Measurements from ENCODE around the gene CCDC188. TPM values are rescaled to one million over a fixed set of nuclear protein-coding genes. Genes with fewer than 3 reads are reported as not detected.
A peak's percentile ranks its signal among the peaks of the same experiment; 100 is the strongest.

The CCDC188 gene
- total and polyA plus RNA-seq, 2 of the 13 experiments (the other 11 are each of a cell fraction or from before 2014, with no cell fraction given) = not detected

GRCh38 chr22:20116951-20117632 lies 33.8 kb downstream of the CCDC188 start, which contains the start of gene TRMT2A (continued):
- TF ChIP-seq PBX2 (CRISPR knock-in tag; IDR thresholded peaks at IDR 0.05) (no peak), ZNF746 (CRISPR knock-in tag; IDR thresholded peaks at IDR 0.05) (peak; percentile 81; the same call in 1 of the 2 replicates), ZBTB43 (CRISPR knock-in tag; conservative IDR thresholded peaks at IDR 0.05) (peak; percentile 68), ZNF143 (CRISPR knock-in tag; IDR thresholded peaks at IDR 0.05) (peak; percentile 92), ZNF691 (CRISPR knock-in tag; IDR thresholded peaks at IDR 0.05; ENCODE audit: borderline replicate concordance, low read depth) (peak; percentile 45; the same call in 1 of the 2 replicates), ZNF24 (IDR thresholded peaks at IDR 0.05) (no peak), MLLT10 (CRISPR knock-in tag; IDR thresholded peaks at IDR 0.05) (no peak), KLF11 (CRISPR knock-in tag; IDR thresholded peaks at IDR 0.05) (peak; percentile 67; the same call in 1 of the 2 replicates), ZNF784 (CRISPR knock-in tag; IDR thresholded peaks at IDR 0.05; ENCODE audit: borderline replicate concordance) (peak; percentile 40; the same call in 1 of the 2 replicates), ATRX (CRISPR knock-in tag; IDR thresholded peaks at IDR 0.05; ENCODE audit: borderline replicate concordance) (no peak)
- TF ChIP-seq, protein P1, sequence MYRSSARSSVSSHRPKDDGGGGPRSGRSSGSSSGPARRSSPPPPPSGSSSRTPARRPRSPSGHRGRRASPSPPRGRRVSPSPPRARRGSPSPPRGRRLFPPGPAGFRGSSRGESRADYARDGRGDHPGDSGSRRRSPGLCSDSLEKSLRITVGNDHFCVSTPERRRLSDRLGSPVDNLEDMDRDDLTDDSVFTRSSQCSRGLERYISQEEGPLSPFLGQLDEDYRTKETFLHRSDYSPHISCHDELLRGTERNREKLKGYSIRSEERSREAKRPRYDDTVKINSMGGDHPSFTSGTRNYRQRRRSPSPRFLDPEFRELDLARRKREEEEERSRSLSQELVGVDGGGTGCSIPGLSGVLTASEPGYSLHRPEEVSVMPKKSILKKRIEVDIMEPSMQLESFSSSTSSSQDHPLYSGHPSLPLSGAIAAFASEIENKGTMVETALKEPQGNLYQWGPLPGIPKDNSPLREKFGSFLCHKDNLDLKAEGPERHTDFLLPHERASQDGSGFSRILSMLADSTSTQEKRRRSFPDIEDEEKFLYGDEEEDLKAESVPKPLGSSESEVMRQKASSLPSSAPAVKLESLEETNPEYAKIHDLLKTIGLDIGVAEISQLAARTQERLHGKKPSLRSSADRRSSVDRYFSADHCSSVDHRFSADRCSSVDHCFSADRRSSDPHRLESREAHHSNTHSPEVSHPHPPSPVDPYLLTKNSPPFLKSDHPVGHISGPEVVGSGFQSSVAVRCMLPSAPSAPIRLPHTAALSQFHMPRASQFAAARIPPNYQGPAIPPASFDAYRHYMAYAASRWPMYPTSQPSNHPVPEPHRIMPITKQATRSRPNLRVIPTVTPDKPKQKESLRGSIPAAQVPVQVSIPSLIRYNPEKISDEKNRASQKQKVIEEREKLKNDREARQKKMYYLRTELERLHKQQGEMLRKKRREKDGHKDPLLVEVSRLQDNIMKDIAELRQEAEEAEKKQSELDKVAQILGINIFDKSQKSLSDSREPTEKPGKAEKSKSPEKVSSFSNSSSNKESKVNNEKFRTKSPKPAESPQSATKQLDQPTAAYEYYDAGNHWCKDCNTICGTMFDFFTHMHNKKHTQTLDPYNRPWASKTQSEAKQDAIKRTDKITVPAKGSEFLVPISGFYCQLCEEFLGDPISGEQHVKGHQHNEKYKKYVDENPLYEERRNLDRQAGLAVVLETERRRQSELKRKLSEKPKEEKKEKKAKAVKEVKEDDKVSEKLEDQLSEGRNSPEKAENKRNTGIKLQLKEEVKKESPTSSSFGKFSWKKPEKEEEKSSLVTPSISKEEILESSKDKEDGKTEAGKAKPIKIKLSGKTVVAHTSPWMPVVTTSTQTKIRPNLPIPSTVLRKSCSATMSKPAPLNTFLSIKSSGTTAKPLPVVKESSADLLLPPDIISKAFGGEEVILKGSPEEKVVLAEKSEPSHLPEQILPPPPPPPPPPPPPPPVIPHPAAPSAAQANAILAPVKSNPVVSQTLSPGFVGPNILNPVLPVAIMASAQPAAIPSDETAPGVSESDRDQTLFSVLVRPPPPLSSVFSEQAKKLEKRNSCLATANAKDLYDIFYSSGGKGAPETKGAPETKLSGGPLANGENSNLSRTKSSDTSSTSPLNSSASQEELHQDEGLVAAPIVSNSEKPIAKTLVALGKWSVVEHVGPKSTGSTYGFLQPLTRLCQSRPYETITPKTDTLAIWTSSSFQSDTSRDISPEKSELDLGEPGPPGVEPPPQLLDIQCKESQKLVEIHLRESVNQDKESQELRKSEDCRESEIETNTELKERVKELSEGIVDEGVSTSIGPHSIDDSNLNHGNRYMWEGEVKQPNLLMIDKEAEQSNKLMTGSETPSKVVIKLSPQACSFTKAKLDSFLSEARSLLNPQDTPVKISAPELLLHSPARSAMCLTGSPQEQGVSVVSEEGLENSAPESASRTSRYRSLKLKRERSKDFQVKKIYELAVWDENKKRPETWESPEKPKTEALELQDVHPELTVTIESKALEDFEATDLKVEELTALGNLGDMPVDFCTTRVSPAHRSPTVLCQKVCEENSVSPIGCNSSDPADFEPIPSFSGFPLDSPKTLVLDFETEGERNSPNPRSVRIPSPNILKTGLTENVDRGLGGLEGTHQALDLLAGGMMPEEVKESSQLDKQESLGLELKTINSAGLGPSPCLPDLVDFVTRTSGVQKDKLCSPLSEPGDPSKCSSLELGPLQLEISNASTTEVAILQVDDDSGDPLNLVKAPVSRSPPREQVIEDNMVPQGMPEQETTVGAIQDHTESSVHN (CRISPR knock-in tag; IDR thresholded peaks at IDR 0.05) = no peak
- TF ChIP-seq, protein P2, sequence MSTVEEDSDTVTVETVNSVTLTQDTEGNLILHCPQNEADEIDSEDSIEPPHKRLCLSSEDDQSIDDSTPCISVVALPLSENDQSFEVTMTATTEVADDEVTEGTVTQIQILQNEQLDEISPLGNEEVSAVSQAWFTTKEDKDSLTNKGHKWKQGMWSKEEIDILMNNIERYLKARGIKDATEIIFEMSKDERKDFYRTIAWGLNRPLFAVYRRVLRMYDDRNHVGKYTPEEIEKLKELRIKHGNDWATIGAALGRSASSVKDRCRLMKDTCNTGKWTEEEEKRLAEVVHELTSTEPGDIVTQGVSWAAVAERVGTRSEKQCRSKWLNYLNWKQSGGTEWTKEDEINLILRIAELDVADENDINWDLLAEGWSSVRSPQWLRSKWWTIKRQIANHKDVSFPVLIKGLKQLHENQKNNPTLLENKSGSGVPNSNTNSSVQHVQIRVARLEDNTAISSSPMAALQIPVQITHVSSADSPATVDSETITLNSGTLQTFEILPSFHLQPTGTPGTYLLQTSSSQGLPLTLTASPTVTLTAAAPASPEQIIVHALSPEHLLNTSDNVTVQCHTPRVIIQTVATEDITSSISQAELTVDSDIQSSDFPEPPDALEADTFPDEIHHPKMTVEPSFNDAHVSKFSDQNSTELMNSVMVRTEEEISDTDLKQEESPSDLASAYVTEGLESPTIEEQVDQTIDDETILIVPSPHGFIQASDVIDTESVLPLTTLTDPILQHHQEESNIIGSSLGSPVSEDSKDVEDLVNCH (CRISPR knock-in tag; IDR thresholded peaks at IDR 0.05) = no peak
